ENCODE measurements around the gene VPS8.

- no peak for TF ChIP-seq CTCF (IDR thresholded peaks at IDR 0.05; ENCODE audit: insufficient read depth, low read length)
- no peak for TF ChIP-seq GABPA (IDR thresholded peaks at IDR 0.05; ENCODE audit: low read depth)
- TF ChIP-seq REST (IDR thresholded peaks at IDR 0.05; ENCODE audit: insufficient replicate concordance, low read depth): no peak
These were observed 88.1 kb downstream of the VPS8 start for GRCh38 chr3:184899953-184900595.
